Measurements from ENCODE around the gene MYO19.
"Not testable (repeated sequence)": the region's sequence is repeated elsewhere in the genome, so short reads cannot be mapped to it uniquely, and the experiment has no call there.

MYO19 gene

DNA sequence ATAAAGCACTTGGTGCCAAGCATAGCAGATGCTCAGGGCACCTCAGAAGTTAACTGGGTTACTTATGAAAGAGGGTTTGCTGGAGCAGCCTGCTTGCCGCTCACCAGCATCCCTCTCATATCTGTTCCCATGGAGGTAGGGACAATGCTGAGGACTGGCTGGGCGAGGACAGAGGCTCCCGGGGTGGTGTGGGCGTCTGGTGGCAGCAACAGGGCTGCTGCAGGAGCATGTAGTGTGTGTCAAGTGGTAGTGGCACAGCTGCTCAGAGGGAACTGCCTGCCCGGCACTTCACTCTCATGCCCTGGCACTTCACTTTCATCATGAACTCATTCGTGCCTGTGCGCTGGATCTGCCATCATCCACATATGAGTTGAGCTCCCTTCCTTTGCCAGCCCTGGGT lies 75.1 kb downstream of the MYO19 start:
- Histone ChIP-seq H3K4me3 (ENCODE audit: low read depth in 1 of 2, low read length in 2 of 2) (no peak overlapping the region), H3K9me3 (ENCODE audit: control insufficient read depth in 1 of 2, low read length in 2 of 2) (no peaks in the 10 kb centered on the region), H3K27ac (ENCODE audit: low read length) (no peak overlapping the region), H3K4me1 (ENCODE audit: control insufficient read depth in 1 of 2, insufficient read depth in 2 of 2, low read length in 2 of 2) (no peaks in the 10 kb centered on the region), H3K27me3 (ENCODE audit: low read depth, low read length) (peaks cover 2% of the 10 kb centered on the region), H3K36me3 (ENCODE audit: control insufficient read depth in 1 of 2, insufficient read depth in 2 of 2, low read length in 2 of 2) (no peaks in the 10 kb centered on the region)

DNA sequence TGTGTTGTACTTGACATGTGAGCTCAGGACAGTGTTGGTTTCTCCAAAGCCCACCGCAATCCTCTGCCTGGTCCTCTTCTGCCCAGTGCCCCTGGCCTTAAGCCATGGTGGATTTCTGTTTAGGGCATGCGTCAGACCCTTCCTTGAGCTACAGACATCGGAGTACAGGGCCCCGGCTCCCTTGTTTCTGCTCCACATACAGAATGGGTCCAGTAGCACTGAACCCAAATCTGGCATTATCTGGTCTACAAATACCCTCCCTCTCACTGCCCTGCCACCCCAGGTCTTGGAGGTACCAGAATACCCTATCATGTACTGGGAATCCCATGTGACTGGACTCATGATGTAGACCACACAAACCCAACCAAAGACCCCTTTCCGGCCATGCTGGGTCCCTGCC lies 75.6 kb downstream of the MYO19 start:
- Histone ChIP-seq H3K27ac (ENCODE audit: low read length) (no peak overlapping the region), H3K27me3 (ENCODE audit: low read depth, low read length) (no peaks in the 10 kb centered on the region), H3K36me3 (ENCODE audit: control insufficient read depth in 1 of 2, insufficient read depth in 2 of 2, low read length in 2 of 2) (no peaks in the 10 kb centered on the region), H3K4me1 (ENCODE audit: control insufficient read depth in 1 of 2, insufficient read depth in 2 of 2, low read length in 2 of 2) (no peaks in the 10 kb centered on the region), H3K4me3 (ENCODE audit: low read depth in 1 of 2, low read length in 2 of 2) (no peak overlapping the region), H3K9me3 (ENCODE audit: control insufficient read depth in 1 of 2, low read length in 2 of 2) (no peaks in the 10 kb centered on the region)

DNA sequence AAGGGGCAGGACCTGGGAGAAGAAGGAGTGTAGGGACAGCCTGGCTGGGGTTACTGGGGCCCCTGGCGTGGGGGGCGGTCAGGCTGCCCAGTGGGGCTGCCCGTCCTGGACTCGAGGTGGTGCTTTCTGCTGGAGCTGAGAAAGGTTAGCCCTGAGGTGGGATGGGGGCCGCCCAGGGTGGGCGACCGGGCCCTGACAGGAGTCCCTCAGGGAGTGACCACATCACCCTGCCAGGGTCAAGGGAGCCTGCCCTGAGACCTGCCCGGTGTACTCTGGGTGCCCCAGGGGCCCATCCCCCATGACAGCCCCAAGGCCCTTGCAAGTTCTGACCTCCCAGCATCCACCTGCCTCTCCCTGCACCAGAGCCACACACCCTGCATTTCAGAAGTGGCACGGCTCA lies 77.0 kb downstream of the MYO19 start:
- H3K4me3 ChIP-seq (ENCODE audit: low read depth in 1 of 2, low read length in 2 of 2); H3K27ac ChIP-seq (ENCODE audit: low read length); H3K27me3 ChIP-seq (ENCODE audit: low read depth, low read length); H3K9me3 ChIP-seq (ENCODE audit: control insufficient read depth in 1 of 2, low read length in 2 of 2); H3K36me3 ChIP-seq (ENCODE audit: control insufficient read depth in 1 of 2, insufficient read depth in 2 of 2, low read length in 2 of 2); H3K4me1 ChIP-seq (ENCODE audit: control insufficient read depth in 1 of 2, insufficient read depth in 2 of 2, low read length in 2 of 2): not testable (repeated sequence)

DNA sequence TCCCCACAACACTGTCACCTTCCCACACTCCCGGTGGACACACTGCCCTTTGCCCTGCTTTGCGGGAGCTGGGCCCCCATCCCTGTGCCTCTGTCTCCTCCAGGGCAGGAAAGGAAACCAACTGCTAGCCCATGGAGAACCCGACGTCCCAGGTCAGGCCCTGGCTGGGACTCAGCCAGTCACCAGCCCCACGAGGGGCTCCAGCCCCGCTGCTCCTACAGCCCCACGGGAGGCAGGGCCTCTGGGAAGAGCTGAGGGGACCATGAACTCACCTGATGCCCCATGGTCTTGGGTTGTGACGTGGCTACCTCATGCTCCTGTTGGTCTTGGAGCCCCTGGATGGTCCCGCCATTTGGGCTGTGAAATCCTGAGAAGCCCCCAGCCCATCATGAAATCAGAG lies 81.8 kb downstream of the MYO19 start:
- H3K4me1 ChIP-seq (ENCODE audit: control insufficient read depth in 1 of 2, insufficient read depth in 2 of 2, low read length in 2 of 2); H3K27ac ChIP-seq (ENCODE audit: low read length); H3K4me3 ChIP-seq (ENCODE audit: low read depth in 1 of 2, low read length in 2 of 2); H3K27me3 ChIP-seq (ENCODE audit: low read depth, low read length); H3K9me3 ChIP-seq (ENCODE audit: control insufficient read depth in 1 of 2, low read length in 2 of 2); H3K36me3 ChIP-seq (ENCODE audit: control insufficient read depth in 1 of 2, insufficient read depth in 2 of 2, low read length in 2 of 2): not testable (repeated sequence)

DNA sequence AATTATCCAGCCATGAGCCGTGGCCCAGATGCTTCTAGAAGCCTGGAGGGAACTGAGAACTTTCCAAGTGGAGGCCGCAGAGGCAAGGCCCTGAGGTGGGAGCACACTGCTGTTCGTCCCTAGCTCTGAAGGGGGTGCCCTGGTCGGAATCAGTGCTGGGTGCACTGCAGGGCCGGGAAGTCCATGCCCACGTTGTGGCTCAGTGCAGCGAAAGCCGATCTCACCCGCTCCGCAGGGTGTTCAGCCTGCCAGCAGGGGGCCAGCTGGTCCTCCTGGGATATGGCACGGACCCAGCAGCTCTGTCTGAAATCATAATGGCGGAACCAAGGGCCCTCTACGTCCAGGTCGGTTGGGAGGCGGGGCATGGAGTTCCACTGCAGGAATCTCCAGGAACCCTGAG lies 84.7 kb downstream of the MYO19 start:
- H3K27me3 ChIP-seq (ENCODE audit: low read depth, low read length); H3K27ac ChIP-seq (ENCODE audit: low read length); H3K36me3 ChIP-seq (ENCODE audit: control insufficient read depth in 1 of 2, insufficient read depth in 2 of 2, low read length in 2 of 2); H3K4me3 ChIP-seq (ENCODE audit: low read depth in 1 of 2, low read length in 2 of 2); H3K9me3 ChIP-seq (ENCODE audit: control insufficient read depth in 1 of 2, low read length in 2 of 2); H3K4me1 ChIP-seq (ENCODE audit: control insufficient read depth in 1 of 2, insufficient read depth in 2 of 2, low read length in 2 of 2): not testable (repeated sequence)
